Measurements from ENCODE around the gene TRIAP1. TPM values are rescaled to one million over a fixed set of nuclear protein-coding genes. Genes with fewer than 3 reads are reported as not detected.
A peak's percentile ranks its signal among the peaks of the same experiment; 100 is the strongest.
"Not testable (repeated sequence)": the region's sequence is repeated elsewhere in the genome, so short reads cannot be mapped to it uniquely, and the experiment has no call there.

Gene TRIAP1
- polyA plus RNA-seq, 1 donor: 31.3 TPM

DNA sequence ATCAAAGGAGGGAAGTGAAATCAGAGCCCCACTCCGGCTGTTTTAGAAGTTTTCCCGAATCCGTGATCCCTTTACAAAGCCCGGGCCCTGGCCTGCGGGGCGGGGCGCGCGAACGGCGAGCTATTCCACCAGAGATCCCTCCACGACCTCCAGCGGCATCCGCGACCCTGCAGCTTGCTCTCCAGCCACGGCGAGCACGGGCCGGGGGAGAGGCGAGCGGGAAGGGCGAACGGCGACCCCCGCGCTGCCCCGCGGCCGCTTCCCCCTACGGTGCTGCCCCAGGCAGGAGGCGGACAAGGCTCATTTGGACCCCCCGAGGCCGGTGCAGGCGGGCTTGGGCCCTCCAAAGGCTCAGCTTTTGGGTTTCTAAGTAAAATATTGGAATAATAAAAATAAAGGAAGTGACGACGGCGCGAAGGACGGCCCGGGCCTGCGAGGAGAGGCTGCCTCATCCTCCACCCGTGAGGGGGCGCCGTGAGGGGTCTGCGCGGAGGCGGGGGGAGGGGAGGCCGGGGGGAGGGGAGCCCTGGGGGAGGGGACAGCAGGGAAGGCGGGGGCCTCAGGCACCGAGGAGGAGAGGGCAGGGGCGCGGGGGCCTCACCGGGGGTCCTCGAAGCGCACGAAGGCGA, 22.8 kb upstream of the TRIAP1 start:
- peak; percentile 63 for DNase-seq

DNA sequence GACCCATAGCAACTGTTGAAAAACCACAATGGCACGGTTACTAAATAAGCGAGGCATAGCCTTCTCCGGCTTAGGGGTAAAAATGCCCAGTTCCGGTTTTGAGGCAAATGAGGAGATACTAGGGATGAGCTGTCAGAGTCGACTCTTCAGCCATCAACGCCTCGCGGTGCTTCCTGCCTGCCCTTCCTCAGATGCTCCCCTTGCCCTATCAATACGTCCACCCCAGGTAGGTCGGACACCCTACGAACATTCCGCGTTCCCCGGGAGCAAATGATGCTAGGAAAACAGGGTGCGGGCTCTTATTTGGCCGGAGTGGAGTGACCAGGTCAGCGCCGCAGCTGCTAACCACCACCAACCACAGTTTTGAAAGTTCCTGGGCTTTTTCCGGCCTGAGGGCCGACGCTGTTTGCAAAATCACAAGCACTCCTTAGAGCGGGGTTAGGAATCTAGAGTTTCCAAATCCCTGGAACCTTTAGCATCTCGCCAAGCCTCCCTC, 22.2 kb upstream of the TRIAP1 start:
- DNase-seq: no peak

DNA sequence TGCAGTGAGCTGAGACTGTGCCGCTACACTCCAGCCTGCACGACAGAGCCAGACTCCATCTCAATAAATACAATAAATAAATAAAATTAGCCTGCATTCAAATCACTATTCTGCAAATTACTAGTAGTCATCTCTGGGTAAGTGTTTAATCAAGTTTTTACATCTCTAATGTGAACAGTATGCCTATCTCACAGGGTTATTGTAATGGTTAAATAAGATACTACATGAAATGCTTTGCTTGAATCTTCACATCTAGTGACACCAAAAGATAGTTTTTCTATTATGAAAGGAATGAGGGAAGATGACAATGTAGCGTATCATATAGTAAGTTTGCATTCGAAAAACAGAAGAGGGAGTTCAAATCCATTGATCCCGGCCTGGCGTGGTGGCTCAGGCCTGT, 21.3 kb upstream of the TRIAP1 start:
- no peak for DNase-seq

DNA sequence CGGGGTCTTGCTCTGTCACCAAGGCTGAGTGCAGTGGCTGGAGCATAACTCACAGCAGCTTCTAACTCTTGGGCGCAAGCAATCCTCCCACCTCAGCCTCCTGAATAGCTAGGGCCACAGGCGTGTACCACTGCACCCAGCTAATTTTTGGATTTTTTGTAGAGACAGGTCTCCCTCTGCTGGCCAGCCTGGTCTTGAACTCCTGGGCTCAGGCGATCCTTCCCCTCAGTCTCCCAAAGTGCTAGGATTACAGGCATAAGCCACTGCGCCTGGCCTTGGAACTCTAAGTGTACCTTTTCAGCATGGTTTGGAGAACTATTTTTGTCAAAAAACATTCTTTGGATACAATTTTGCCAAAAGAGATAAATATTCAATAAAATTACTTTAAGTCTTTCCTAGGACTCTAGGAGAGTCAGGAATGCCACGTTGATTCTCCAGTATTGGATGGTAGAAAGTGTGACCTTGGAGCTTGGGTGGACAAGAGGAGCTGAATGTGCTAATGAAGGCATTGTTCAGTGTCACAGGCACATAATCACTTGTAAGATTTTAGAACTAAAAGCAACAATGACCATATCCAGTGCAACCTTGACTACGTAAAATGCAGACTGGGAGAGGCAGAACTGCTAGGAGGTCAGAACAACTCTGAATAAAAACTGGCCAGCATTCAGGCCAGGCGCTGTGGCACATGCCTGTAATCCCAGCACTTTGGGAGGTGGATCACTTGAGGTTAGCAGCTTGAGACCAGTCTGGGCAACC, 20.6 kb upstream of the TRIAP1 start:
- peak; percentile 39 for DNase-seq

DNA sequence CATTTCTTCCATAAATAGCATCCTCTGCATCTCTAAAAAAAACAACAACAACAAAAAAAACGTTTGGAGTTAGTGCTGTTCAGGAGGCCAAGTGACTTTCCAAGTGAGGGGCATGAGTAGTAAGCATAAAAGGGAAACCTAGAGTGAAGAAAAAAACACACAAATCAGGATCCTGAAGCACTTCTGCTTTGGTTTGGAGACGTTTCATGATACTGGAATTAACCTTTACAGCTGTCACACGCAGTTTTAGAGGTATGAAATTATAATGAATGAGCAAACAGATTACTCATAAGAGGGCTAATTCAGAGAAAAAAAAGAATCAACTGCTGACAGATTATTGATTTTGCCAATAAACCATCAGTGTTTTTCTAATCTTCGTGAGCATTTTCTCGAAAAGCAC, 19.6 kb upstream of the TRIAP1 start:
- no peak for DNase-seq

DNA sequence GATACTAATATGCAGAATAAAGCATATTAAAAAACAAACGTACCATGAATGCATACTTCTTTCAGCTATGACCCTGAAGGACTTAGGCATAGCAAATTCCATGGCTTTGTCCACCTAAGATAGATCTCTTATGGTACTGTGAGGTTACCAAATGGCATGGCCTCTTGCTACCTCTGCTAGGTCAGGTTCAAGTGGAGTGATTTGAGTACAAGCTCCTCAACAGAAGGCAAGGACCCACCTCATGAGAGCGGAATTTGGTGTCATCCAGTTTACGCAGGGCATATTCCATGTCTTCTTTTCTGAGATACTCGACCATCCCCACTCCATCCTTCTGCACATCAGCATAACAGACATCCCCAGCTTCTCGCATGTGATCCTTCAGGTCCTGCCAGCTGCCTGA, 17.5 kb upstream of the TRIAP1 start:
- DNase-seq: no peak

DNA sequence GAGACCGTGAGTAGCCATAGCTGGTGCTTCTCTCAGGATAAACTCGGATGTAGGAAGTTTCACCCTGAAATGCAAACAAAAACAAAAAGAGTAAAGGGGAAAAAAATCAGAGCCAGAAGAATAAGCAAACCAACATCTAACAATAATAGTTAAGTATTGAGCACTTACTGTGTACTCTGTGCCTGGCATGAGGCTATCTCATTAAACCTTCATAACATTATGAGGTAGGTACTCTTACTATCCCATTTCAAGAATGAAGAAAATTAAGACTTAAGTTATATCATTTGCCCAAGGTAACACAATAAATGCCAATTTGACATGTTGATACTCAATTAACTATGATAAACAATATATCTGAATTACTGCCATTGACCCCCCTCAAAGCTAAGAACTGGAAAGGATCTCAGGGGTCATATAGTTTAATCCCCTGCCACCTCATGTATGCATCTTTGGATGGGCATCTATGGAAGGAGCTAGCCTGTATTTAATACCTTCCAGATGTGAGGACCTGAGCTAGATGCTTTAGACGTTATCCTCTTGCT, 16.0 kb upstream of the TRIAP1 start:
- no peak for DNase-seq

DNA sequence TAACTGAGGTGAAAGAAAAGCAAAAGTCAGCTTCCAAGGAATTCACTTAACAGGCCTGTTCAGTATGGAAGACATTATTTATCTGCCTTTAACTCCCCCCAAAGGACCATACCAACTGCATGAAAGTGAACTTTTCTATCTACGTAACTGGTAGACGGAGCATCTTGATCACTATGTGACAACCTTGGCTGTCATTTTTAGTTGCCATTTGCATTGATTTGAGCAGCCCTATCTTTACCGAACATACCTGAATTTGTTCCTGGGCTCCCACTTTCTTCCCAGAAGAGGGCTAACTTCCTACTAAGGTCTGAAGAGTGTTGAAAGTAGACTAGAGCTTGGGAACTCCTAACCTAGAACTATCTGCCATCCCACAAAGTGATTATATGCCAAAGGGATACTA, 14.0 kb upstream of the TRIAP1 start:
- no peak for DNase-seq

DNA sequence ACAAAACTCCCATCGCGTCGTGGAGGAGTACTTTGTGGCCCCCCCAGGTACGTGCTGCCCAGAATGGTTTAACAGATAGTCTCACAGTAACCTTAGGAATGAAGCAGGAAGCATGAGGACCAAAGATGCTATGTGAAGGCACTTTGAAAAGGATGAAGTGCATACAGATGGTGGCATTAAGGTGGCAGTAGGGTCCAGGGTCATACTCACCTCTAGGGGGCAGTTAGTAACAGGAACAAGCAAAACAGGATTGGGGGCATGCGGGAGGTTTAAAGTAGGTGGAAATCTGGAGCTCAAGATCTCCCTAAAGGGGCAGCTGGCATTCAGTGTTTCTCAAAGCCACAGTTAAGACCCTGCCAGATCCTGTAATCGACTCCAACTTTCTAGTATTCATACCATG, 10.9 kb upstream of the TRIAP1 start:
- no peak for DNase-seq

DNA sequence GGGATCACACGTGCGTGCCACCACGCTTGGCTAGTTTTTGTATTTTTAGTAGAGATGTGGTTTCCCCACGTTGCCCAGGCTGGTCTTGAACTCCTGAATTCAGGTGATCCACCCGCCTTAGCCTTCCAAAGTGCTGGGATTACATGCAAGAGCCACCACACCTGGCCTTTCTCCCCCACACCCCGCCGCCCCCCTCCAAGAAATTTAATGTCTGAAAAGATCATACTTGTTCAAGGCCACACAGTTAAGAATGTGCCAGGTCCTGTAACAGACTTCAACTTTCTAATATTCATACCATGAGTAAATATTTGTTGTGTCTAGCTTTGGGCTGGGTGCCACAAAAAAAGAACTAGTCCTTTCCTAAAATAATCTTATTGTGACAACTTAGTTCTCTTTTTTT, 9.1 kb upstream of the TRIAP1 start:
- no peak for DNase-seq

DNA sequence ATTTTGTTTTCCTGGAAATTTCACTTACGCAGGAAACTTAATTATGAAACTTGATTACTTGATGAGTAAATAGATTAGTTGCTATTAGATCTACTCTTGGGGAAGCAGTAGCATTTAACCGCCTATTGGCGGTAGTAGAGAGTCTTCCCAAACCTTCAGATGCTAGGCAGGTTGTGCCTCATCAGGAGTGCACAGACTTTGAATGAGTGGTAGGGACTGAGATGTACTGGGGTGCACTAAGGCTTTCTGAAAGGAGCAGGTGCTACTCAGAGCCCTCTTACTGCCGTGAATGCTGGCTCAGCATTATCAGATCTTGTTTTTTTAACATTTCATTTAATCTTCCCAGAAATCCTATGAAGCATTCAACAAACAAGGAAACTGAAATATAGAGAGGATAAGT, 7.8 kb upstream of the TRIAP1 start:
- DNase-seq: no peak

DNA sequence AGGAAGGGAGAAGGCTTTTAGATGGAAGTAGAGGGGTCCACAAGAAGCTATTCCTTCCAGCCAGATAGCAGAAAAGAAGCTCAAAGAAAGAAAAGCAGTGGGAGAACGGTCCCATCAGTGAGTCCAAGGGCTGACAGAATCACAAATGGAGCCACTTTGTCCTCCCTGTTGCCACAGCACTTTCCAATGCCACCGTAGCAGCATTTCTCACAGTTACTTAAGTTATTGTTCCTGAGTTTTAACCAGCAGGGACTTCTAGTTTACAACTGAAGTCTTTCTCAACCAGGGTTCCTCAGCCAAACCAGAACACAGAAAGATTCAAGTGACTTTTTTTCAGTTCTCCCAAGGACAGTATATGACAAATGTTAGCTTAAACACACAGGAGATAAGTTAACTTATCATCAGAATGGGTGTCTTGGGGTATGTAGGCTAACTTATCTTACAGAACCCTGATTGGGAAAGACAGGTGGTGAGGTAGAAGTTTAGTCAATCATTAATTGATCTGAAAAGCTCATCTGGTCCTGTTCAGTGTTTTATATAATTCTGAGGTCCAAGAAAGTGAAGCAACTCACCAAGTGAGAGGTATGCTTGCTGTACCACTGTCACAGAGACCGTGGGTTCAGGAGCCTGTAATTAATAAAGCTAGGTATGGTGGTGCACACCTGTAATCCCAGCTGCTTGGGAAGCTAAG, 7.0 kb upstream of the TRIAP1 start:
- DNase-seq: no peak

DNA sequence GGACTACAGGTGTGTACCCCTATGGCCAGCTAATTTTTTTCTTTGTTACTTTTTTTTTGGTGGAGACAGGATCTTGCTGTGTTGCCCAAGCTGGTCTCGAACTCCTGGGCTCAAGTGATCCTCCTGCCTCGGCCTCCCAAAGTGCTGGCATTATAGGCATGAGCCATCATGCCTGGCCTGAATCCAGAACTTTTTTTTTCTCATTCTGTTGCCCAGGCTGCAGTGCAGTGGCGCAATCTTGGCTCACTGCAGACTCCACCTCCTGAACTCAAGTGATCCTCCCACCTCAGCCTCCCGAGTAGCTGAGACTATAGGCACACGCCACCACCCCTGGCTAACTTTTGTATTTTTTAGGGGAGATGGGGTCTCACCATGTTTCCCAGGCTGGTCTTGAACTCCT, 6.3 kb upstream of the TRIAP1 start:
- DNase-seq: not testable (repeated sequence)

DNA sequence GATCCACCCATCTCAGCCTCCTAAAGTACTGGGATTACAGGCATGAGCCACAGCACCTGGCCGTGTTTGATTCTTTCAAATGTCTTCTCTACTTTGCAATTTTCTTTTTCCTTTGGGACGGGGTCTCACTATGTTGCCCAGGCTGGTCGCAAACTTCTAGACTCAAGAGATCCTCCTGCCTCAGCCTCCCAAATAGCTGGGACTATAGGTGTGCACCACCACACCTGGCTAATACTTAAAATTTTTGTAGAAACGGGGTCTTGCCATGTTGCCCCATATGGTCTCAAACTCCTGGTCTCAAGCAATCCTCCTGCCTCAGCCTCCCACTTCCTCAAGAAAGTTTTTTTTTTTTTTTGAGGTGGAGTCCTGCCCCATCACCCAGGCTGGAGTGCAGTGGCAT, 1.8 kb upstream of the TRIAP1 start:
- DNase-seq: no peak

DNA sequence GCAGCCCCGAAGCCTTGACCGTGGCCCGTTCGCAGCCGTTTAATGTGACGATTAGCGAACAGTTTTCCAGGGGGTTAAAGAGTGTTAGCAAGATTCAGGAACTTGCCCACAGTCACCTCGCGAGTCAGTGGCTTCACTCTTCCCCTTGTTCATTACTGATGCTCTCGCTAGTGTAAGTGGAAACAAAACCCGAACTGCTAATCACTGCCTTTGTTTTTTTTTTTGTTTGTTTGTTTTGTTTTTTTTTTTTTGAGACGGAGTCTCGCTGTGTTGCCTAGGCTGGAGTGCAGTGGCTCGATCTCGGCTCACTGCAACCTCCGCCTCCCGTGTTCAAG, 627 bp upstream of the TRIAP1 start:
- DNase-seq: not testable (repeated sequence)

DNA sequence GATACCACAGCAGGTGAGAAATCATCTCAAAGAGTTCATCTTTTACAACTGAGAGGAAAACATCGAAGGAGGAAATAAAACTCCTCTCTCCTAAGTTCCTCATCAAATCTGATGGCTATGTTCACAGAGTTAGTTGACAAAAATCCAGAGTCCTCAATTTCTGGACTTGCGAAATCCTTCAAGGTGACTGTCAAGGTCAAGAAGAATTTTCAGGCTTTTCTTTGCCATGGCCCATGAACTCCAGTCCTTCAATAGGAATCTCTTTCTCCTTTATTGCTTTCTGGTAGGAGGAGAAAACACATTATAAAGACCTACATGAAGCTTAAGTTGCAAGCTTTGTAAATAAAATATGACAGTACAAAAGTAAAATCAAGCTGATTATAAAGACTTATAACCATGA, 1.5 kb downstream of the TRIAP1 start:
- no peak for DNase-seq

DNA sequence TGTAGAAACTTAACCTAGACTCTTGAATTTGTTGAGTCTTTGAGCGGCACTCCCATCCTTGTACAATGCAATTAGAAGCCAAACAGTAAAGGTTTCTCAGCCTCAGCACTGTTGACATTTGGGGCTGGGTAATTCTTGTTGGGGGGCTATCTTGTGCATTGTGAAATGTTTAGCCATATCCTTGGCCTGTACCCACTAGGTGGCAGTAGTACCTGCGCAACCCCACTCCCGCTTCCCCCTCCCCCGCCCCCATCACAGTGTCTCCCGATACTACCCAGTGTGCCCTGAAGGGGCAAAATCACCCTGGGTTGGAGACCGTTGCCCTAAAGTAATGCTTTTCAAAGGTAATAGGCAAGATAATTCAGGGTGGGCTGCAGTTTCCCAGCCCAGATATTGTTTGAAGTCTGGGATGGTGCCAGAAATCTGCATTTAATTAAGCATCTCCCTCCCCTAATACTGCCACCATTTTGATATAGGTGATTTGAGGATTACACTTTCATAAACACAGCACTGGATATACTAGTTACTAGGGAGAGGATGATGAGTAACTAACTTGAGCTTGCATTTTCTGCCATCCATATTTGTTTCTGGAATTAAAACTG, 6.4 kb downstream of the TRIAP1 start:
- DNase-seq: no peak

DNA sequence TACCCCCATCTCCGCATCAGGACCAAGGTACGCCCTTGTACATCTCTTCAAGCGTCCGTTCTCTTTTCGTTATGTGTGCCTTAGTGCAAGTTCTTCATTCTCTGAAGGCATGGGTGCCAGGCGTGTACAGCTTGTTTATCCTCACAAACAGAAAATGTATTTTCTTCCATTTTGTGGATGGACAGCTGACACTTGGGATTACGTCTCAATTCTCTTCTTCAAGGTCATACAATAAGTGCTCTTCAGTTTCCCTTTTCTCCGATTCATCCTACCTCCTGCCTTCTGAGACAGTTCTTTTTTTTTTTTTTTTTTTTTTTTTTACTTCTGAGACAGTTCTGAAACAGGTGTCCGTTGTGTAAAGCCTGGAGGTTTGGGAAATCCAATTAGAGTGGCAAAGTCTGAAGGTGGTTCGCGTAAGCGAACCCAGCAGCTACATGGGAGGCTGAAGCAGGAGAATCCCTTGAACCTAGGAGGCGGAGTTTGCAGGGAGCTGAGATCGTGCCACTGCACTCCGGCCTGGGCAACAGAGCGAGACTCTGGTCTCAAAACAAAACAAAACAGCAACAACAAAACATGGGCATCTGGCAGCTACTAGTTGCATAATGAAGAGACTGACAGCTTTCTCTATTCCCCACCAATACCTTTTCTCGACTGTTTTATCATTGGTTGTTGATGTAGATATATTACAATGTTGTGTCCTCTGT, 7.5 kb downstream of the TRIAP1 start:
- DNase-seq: no peak

DNA sequence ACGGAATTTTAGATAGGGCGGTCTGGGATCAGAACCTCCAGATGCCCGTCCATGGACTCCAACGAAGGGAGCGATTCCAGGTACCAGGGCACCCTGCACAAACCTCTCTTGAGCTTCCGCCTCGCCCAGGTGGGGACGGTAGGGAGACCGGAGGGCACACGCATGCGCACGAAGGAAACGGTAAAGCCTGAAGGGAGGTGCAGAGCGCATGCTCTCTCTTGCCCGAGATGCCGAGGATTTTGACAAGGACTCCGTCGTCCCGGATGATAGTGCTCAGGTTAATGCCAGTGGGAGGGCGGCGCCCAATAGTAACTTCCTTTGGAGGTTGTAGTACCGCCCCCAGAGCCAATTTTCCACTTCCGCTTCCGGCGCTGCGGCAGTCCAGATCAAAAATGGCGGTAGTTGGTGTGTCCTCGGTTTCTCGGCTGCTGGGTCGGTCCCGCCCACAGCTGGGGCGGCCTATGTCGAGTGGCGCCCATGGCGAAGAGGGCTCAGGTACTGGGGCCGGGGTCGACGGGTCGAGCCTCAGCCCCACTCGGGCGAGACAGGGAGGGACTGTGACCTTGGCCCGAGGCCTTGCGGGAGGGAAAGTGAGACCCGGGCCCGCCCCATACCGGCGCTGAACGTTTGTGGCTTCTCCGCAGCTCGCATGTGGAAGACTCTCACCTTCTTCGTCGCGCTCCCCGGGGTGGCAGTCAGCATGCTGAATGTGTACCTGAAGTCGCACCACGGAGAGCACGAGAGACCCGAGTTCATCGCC, 8.3 kb downstream of the TRIAP1 start, which contains the start of gene COX6A1:
Gene COX6A1, plus strand, starts transcription at position 379 of the 760 bp plus-strand sequence. Its CDS starts 14 bp downstream, at position 393.
- DNase-seq: peak; percentile 94

DNA sequence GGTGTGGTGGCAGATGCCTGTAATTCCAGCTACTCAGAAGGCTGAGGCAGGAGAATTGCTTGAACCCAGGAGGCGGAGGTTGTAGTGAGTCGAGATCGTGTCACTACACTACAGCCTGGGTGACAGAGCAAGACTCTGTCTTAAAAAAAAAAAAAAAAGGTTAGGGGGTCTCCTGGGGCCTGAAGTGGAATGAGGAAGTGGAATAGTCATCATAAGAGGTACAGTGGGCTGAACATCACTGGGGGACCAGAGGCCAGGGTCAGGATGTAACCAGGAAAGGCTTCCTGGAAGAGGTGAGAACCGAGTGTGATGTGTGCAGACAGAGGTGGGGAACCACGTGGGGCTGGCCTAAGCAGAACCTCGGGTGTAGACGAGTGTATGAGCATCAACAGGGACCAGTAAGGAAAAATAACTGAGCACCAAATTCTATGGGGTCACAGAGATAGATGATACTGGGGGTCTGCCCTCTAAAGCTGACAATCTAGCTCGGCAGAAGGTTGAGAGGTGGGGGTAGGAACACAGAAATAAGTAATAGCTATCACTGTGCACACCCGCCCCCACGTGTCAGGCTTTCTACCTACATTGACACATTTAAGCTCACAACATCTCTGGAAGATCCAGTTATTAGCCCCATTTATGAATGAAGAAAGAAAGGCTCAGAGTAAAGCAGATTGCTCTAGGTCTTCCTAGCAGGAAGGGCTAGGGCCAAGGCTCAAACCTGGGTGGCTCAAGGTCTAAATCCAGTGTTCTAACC, 13.2 kb downstream of the TRIAP1 start:
- no peak for DNase-seq

DNA sequence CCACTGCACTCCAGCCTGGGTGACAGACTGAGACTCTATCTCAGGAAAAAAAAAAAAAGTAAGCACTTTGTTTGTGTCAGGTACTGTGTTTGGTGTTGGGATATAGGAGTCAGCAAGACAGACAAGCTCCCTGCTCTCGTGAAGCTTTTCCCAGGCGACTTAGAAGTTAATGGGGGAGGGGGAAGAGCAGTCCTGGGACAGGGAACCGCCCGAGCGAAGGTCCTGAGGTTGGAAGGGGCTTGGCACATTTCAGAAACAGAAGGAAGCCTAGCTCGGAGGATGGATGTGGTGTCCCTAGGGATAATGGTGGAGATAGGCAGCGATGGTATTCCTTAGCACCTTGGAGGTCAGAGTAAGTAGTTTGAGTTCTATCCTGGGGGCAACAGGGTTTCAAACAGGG, 16.8 kb downstream of the TRIAP1 start:
- no peak for DNase-seq
